HL-60/S4 (cell line): ENCODE data around the gene UMAD1.

ENCODE experiments used
- in situ Hi-C: fragments of 300-500 bp; cut with MboI; formaldehyde crosslinking; loops from 2 replicates; pipeline ENCODE4 v1.14.3; 2022; ENCODE audit warnings: low sequenced_read_pairs

The UMAD1 gene

DNA sequence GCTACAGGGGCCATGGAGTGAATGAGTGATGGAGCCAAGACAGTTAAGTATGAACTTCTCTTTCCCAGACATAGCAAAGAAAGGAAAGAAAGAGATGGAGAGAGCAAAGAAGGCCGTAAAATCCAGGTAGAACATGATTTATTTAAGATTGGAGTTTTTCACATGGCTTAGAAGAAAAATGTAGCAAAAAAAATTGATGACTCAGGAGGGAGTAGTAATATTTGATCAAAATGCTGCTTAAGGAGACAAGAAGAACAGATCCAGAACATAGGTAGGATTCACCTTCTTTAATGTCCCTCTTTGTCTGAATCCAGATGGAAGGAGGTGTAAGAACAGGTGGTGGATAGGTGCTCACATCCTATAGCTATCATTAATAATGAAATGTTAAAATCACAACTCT is 277.0 kb downstream of the UMAD1 start:
- in situ Hi-C loops: no loop called here

DNA sequence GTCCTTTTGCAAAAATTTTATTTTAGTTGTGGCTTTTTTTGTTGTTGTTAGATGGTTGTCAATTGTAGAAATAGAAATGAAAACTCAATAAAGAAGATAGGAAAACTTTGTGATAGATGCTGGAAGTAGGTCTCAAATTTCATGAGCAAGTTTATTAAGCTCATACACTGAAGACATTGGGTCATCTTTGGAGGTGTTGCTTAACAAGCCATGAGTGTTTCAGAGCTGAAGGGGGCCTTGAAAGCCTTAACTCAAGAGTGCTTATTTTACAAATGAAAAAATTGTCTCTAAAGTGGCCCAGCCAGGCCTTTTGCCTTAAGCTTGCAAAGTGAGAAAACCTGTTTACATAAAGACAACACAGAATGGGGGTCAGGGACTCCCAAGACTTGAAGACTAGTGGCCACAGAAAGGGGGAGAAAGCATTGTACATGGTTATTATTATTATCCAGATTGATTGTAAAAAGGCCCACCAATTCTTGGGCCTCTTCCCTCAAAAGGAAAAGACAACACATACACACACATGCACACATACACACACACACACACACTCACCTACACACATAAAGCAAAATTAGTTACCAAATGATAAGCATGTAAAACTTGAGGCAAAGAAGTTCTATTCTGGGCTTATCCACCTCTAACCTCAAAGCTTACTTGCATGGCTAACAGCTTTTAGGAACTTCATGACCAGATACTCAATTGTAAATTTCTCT is 278.3 kb downstream of the UMAD1 start:
- in situ Hi-C loops: no loop called here

DNA sequence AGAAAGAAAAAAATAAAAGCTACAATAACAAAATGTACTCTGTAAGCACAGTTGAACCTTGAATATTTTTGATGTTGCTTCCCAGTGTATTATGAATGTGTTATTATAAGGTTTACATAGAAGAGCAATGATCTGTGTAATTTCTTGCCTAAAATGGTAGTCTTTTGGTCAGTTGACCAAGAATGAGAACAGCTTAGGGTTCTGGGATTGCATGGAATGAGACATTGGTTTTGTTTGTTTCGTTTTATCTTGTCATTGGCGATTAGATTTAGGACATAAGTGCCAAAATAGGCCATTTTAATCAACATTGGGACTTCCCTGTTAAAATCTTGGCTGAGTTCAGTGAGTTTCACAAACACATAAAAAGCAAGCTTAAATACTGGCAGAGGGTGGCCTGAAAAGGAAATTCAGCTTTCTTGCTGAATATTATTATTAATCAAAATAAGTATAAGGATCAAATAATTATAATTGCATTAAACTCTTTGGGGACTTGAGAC is 278.9 kb downstream of the UMAD1 start:
- in situ Hi-C loops: no loop called here

DNA sequence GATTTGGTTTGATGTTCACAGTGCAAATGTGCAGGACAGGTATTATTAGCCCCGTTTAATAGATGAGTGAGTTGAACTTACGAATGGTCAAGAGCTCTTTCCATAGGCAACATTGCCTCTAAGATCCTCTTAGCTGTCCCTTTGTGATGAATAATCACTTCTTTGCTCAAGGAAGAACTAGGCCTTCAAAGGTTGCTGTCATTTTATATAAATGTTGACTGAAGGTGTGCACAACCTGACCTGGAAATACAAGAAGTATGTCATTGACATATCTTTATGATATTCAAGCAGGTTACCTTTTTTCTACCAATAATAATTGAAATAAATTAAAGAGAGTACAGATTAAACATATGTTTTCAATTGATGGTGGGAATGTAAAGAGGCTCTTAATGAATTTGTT is 279.5 kb downstream of the UMAD1 start:
- in situ Hi-C loops: no loop called here

DNA sequence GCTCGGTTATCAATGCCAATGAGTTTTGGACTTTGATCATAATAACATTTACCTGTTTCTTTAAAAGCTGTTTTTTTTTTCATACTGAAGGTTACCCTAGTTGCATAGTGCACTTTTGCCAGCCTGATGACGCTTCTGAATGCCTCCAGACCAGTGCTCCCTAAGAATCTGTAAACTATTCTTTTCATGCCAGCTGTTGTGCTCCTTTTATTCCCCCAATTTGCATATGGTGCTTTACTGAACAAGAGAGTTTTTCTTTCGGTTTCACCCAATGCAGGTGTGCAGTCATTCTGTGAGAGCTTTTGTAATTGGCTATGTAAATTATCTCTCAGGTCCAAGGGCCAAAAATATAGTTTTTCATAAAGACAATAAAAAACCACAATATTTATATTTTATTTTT is 279.9 kb downstream of the UMAD1 start:
- in situ Hi-C loops: no loop called here

DNA sequence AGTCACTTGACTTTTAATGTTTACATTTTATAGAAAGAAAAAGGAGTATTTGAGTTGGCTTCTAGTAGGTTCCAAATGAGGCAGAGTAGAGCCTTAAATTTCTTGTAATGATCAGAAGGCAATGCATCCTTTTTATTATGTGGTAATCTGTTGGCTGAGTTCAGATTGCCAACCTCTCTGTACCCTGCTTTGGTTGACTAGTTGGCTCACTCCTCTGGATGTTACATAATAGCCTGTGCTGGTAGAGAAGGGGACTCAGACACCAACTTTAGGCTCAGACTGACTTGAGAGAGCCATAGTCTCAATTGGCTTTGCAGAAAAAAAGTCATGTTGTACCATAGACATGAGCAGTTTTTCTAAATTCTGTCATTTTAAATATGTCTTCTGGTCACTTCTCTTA is 281.3 kb downstream of the UMAD1 start:
- in situ Hi-C loops: no loop called here

DNA sequence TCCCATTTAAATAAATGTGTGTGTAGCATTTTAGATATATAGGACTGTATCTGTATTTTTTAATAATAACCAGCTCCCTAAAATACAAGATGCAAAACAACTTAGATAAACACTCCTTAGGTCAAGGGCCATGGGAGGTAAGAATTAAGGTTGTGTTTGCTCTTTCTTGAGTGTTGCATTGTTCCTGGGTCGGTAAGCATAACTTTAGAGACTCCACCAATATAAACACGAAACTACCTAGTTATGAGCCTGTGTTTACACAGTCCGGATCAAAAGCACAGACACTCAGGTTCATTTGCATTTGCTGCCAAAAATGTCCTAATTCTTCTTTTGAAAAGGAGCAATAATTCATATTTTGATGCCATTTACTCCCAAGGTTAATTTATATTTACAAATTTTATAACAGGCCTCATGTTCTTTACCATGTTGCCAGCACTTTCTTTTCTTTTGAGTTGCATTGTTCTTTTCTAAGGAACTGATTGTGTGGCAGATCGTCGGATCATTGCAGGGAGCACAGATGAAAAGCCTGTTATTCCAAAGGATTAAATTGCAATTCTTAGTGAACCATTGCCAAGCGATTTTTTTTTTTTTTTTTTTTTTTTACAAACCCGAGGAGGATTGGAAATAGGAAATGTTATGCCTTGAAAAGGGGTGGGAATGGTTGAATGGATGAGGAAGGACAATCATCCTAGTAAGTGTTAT is 282.3 kb downstream of the UMAD1 start:
- in situ Hi-C loops: no loop called here

DNA sequence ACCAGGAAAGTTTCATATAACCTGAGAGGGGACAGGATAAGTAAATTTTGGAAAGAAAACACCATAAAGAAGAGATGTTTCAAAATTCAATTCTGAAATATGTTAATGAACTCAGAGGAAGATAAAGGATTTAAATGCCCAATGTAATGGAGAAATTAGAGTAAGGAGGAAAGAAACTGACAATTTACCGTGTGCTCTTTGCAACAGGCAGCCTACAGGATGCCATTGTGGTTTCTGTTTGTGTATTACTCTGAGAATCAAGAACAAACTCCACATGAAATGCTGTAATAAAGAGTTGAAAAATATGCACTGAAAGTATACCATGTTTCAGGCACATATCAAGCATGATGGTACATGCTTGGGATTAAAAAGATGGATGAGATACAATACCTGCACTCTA is 283.3 kb downstream of the UMAD1 start:
- in situ Hi-C loops: no loop called here

DNA sequence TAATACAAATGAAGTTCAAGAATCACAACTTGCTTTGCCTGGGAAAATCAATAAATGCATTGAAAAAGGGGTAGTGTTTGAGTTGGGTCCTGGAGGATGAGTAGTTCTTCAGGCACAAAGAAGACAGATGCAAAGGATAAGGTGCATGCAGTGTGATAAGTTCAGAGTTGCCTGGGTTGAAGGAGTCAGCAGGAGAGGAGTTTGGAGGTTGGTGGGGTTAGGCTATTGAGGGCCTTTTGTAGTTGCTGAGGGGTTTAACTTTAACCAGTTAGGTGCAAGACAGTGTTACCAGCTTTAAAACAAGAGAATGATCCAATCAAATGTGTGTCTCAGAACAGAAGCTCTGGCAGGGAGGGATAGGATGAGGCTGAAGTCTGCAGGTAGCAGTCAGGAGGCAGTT is 283.8 kb downstream of the UMAD1 start:
- in situ Hi-C loops: no loop called here
